Measurements from ENCODE around the gene OR7A10.

GRCh38 chr19:14826006-14826405 lies 22.7 kb downstream of the OR7A10 start:
- TF ChIP-seq CTCF (IDR thresholded peaks at IDR 0.05) (no peak), POLR2A (IDR thresholded peaks at IDR 0.05) (no peak)

All from stomach (tissue), 4 donors.